ENCODE results near the gene AGBL4.

AGBL4 gene

DNA sequence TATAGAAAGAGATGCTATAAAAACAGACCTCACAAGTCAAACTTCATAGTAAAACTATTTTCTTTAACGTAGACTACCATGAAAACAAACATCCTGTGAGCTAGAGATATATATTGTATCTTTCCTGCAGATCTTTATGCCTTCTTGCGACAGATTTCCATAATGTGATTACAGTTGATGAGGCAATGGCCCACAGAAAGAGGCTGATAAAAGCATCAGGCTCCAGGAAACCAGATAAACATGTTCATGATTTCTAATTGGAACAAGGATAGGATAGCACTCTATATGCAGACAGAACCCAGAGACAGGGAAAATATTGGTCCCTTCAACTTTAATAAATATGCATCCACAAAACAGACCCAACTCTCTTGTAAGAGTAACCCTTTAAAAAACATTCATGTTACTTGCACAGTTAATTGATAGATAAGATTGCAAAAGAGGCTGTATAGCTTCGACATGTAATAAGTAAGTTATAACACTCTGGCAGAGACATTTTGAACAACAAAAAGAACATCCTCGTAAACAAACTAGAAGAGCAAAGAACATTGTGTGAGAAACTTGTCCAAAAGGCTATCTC lies 329.4 kb downstream of the AGBL4 start:
- no peak for DNase-seq

DNA sequence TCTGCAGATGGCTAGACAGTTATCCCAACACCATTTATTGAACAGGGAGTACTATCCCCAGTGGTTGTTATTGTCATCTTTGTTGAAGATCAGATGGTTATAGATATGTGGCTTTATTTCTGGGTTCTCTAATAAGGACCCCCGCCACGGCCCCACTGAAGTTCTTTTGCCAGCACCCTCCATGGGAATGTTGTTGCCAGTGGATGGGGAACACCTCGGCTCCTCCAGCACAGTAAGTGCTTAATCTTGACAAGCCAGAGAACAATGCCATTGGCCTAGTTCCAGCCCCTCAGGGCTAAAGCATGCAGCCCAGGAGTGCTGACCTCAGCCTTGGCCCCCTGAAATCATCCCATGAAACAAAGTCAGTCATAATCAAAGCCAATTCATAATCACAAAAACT lies 337.6 kb downstream of the AGBL4 start:
- DNase-seq: no peak

DNA sequence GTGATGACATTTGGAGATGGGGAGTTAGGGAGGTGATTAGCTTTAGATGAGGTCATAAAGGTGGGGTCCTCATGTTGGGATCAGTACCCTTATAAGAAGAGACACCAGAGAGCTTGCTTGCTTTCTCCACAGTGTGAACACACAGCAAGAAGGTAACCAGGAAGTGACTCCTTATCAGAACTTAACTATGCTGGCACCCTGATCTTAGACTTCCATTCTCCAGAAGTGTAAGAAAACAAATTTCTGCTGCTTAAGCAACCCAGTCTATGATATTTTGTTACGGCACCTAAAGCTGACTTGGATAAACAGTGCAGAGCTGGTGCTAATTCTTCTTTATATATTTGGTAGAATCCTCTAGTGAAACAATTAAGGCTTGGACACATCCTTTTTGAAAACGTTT lies 346.0 kb downstream of the AGBL4 start:
- DNase-seq: no peak

DNA sequence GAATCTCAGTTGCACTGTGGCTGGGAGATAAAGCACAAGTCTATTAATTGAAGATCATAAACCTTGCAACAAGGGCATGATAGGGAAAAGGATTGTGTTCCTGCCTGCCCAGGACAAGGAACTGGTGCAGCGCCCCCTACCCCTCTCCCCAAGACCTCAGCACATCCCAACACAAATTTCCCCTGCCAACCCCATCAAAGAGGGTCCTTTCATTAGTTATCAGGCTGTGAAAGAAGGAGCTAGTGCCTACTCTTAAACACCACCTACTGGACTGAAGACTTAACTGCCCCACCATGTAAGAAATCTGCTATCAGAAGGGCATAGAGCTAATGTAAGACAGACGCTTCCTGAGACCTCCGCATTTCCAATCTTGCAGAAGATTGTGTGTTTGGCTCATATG lies 372.6 kb downstream of the AGBL4 start:
- DNase-seq: no peak

DNA sequence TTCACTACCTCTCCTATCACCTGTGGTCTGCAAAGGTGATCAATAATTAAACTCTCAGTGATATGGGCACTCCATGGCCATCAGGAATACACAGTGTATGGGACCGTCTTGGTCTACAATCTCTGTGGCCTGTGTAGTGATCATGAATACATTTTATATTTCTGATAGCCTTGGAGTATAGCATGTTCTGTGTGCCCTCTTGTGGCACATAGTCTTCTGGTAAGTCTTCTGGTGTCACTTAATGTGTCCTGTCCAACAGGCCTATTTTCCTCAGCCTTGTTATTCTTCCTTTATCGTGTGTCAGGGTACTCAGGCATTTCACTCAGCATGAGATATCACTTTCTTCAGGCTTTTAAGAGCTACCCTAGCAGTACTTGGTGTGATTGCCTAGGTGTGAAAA lies 393.6 kb downstream of the AGBL4 start:
- DNase-seq: no peak

DNA sequence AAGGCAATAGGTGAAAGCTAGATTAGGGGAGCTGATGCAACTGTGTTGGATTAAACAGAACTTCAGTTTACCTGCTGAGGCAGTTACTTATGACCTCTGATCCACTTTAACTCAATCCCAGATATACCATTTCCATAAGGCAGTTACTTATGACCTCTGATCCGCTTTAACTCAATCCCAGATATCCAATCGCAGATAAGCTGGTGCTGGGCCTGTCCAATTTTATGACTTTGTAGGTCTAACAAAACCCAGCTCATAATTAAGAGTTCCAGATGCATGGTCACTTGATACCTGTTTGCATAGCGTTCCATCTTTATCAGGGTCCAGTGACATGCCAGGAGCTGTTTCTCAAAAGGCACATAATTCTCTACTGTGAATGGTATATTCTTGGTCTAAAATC lies 396.0 kb downstream of the AGBL4 start:
- no peak for DNase-seq

DNA sequence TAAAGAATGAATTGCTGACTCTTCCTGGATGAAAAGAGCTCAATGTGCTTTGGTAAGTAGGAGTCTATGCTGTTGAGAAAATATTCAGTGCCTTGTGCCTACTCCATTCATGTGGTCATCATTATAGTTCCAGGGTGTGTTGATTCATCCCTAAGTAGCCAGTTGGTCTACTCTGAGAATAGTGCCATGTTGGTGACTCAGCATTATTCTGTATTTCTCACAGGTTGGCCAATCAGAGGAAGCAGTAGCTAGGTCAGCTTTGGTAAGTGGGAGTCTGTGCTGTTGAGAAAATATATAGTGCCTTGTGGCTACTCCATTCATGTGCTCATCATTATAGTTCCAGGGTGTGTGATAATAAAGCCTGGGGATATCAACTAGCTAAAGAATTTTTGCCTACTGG lies 397.3 kb downstream of the AGBL4 start:
- no peak for DNase-seq

DNA sequence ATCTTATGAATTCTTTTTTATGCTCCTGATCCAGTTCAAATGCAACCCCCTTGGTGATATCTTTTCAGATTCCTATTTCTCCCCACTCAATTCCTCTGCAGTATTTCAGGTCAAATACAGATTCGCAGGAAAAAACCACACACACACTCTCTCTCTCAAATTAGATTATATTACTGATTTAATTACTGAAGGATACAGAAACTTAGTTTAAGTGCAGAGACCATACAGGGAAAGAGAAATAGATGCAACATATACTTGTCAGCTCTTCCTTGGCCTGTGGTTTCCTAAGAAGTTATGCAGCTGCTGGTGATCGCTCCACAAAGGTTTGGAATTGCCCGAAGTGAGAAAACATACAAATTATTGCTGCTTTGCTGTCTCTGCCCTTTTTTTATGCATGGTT lies 400.9 kb downstream of the AGBL4 start:
- no peak for DNase-seq

DNA sequence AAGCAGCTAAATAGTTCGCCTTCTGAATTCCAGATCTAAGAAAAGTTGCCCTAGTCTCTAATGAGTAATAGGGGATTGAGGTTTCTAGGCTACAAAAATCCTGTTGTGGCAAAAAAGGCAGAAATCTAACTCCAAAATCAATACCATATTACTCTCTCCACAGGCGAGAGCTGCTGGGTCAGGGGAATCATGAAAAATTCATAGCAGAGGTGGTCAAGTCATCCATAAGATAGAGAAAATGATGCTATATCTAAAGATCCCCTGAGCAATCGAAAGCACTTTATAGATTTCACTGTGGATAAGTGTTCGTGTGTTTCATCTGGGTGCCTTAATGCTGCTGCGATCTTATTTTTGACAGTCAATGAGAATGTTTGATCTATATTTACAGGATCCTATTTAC lies 417.7 kb downstream of the AGBL4 start:
- no peak for DNase-seq

DNA sequence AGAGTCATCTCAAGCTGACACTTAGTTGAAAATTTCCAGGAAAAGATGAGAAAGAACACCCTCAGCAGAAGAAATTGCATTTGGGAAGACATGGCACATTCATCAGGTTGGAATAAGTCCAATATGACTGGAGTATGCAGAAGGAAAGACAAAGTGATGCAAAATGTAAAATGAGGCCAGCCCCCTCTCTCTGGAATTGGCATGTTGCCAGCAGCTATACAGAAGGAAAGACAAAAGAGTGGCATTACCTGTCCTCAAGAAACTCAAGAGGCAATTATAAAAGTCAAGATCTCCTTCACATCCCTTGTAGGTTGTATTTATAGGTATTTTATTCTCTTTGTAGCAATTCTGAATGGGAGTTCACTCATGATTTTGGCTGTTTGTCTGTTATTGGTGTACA lies 426.3 kb downstream of the AGBL4 start:
- no peak for DNase-seq

DNA sequence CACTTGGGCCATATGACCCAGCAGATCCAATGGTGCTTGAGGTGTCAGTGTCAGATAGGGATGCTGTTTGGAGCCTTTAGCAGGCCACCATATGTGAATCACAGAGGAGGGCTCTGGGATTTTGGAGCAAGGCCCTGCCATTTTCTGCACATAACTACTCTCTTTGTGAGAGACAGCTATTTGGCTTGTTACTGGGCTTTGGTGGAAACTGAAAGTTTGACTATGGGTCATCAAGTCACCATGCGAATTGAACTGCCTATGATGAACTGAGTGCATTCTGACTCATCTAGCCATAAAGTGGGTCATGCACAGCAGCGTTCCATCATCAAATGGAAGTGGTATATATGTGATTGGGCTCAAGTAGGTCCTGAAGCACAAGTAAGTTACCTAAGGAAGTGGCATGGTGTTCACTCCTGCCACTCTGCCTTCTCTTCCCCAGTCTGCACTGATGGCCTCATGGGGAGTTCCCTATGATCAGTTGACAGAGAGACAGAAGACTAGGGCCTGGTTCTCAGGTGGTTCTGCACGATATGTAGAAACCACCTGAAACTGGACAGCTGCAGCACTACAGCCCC lies 447.3 kb downstream of the AGBL4 start:
- DNase-seq: no peak

DNA sequence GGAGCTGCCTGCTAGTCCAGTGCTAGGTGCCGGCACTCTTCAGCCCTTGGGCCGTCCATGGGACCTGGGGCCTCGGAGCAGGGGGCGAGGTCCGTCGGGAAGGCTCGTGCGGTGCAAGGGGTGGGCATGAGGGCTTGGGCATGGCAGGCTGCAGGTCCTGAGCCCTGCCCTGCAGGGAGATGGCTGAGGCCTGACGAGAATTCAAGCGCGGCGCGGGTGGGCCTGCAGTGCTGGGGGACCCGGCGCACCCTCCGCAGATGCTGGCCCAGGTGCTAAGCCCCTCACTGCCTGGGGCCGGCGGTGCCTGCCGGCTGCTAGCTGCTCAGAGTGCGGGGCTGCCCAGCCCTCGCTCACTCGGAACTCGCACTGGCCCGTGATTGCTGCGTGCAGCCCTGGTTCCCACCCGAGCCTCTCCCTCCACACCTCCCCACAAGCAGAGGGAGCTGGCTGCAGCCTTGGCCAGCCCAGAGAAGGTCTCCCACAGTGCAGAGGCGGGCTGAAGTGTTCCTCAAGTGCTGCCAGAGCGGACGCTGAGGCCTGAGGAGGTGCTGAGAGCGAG lies 467.0 kb downstream of the AGBL4 start:
- DNase-seq: no peak

DNA sequence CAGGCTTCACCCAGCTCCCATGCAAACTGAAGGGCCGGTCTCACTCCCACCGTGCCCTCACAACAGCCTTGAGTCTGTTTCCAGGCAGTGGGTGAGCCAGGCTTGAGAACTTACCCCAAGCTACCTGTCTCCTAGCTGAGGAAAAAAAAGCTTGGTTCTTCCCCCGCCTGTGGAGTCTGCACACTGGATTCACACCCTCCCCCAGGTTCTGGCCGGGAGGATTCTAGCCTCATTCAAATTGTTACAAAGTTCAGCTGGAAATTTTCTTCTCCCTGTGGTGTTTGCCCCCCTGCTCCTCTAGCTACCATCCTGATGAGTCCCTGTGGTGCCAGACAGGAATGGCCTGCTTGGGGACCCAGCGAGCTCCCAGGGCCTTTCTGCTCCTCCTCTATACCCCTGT lies 471.7 kb downstream of the AGBL4 start:
- DNase-seq: no peak

DNA sequence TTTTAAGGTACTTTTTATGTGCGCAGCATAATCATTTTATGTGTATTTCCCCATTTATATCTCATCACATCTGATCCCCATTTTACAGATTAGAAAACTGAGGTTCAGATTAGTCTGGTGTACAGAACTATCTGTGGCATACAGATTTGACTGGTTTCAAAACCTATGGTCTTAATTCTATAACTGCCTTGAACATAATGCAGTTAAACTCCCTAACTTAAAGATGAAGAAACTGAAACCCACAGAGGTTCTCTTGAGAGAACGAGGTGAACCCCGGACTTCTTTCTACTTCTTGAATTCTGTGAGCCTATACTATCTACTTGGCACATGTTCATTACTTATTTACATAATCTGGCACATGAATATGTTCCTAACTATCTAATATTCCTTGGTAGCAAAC lies 479.1 kb downstream of the AGBL4 start:
- DNase-seq: no peak

DNA sequence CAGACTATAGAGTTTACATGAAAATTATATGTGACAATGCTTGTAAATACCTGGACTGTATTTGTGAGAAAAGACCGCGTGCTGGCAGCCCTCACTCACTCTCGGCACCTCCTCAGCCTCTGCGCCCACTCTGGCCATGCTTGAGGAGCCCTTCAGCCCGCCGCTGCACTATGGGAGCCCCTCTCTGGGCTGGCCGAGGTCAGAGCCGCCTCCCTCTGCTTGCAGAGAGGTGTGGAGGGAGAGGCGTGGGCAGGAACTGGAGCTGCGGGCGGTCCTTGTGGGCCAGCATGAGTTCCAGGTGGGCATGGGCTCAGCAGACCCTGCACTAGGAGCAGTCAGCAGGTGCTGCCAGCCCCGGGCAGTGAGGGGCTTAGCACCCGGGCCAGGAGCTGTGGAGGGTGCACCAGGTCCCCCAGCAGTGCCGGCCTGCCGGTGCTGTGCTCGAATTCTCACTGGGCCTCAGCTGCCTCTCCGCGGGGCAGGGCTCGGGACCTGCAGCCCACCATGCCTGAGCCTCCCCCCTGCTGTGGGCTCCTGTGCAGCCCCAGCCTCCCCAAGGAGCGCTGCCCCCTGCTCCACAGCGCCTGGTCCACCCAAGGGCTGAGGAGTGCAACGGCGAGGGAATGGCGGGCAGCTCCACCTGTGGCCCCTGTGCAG lies 482.5 kb downstream of the AGBL4 start:
- DNase-seq: no peak

DNA sequence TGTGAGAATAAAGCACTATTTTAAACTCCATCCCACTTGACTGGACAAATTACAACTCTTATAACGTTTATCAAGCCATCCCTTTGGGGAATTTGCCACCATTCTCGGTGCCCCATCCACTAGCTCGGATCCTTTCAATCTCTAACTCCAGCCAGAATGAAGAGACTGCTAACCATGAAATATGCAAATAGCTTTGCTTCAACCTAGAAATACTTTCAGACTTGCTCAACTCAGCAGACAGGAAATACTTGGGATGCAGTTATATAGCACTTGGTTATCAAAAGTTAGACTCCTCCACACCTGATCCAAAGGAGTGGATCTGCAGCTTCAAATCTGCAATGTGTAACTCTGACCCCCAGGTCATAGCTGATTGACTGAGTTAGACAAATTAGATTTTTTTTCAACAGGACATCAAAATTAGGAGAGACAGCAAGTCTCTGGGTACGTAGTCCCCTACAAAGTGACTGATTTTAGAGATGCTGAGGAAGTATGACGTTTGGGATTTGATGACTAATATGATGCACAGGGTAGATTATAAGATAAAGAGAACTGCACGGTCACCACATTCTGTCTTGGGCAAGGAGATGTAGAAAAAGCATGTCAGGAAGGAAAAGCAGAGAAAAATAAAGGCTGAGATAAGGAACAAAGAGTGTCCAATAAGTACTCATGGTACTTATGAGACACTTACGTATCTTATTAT lies 496.0 kb downstream of the AGBL4 start:
- DNase-seq: no peak

DNA sequence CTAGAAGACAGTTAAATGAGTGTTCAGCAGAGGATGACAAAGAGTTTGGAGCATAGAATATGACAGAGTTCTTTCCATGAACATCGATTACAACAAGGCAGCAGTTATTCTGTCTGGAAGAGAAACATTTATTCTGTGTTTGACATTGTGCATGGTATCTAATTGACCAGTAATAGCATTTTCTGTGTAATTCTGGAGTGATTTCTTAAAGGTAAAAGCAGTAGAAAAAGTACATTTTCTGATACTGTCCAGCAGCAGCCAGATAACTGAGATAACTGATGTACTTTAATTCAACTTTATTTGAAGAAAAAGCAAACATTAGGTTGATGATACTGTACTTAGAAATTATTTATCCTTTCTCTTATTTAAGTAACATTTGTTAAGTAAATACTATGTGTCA lies 497.1 kb downstream of the AGBL4 start:
- DNase-seq: no peak

DNA sequence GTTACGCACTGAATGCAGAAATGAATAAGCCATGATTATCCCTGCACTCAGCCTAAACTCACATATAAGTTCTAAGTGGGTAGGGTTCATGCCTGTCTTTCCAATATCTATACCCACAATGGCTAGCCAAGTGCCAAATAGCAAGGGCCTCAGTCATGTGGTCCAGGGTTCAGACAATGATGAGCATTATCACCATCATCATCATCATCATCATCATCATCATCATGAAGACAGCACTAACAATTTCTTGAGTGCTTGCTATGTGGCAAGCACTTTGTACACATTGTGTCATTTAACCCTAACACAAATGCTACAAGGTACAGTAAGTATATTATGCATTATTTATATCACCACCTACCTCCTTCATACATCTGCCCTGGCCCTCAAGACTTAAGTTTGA lies 500.0 kb downstream of the AGBL4 start:
- DNase-seq: no peak

DNA sequence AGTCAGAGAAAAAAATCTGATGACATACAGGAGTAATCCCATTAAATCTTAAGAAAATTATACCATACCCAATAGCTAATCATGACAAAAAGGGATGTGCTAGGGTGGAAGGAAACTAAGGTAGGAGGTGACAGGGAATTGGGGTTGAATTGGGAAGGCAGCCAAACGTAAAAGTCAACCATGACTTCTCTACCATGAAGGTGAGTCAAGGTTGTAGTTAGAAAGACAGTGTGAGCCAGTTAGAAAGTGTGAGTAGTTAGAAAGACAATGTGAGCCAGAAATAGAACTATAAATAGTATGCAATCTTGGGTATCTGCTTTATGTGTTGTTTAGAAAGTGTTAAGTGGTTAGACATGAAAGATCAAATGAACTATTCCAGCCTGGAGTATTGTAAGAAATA lies 556.8 kb downstream of the AGBL4 start:
- DNase-seq: no peak

DNA sequence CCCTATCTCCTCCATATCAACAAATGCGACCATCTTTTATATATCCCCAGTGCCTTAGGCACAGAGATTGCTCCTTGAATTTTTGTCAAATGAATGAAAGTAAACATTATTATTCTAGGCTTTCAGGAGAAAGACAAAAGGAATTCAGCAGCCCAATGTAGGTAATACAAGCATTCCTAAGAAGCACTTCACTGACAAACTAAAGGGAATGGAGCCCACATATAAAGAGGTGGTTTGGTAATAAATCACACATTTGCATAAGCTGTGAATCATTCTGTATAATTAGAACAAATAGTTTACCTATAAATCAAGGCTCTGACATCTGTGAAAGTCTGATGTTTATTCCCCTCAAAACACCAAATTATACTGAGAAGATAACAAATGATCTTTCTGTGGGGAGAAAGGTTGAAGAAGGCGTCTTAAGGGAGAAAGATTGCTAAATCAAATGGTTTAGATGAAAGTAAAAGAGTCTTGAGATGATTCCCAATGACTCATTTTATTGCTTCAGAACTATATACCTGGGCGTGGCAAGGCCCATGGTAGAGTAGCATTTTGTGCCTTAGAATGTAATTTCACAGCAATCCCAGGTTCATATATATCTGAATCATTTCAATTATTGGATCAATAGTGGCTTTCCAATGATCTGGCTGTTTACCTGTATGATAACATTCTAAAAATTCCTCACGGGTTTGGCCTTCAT lies 558.1 kb downstream of the AGBL4 start:
- DNase-seq: no peak

DNA sequence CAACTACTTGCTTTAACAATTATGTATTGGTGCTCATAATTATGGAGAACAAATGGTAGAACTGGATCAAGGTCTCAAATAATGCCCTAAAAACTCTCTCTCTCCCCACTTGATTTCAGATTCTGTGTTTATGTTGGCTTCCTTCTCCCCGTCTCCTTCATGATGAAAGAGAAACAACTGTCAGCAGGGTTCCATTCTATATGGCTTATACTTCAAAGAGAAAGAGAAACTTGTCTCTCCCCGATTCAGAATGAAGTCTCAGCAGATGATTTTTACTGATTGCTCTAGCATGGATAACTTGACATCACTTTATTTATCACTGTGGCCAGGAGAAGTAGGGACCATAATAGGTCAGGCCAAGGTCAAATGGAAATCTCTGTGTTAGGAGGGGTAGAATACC lies 575.6 kb downstream of the AGBL4 start:
- DNase-seq: no peak

DNA sequence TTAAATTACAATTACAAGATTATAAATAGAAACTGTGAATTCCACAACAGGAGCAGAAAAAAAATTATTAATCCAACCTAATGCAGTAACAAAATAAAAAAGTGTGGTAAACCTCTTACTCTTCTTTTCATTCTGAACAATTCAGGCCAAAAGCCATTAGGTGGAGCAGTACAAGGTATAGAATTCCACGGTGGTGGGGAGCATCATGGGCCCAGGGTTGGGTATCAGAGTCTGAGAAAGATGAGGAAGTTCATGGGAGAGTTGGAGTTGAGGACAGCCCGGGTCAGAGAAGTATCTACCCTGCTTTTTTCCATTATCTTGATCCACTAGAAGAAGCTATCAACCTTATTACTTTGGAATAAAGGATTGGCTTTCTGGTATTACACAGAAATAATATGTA lies 586.9 kb downstream of the AGBL4 start:
- no peak for DNase-seq

DNA sequence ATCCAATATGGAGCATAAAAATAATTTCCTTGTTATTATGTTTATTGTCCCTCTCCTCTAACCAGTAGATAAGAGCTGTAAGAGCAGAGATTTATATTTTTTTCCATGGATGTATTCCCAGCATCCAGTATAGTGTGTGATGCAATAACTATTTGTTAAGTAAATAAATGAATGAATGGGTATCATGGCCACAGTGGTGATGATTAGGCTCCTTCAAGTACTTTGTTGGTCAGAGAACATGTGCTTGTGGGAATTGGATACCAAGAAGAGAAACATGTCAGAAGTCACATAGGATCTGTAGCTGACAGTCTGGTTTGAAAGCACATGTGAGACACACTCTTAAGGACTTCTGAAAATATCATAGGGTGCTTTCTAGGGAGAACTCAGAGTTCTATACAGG lies 588.5 kb downstream of the AGBL4 start:
- DNase-seq: no peak
